Measurements from ENCODE around the gene HYDIN.

HYDIN gene

GRCh38 chr16:70804734-70805169, 425.8 kb downstream of the HYDIN start:
- no peak for TF ChIP-seq POLR2AphosphoS5 (IDR thresholded peaks at IDR 0.05; ENCODE audit: low read depth, low read length)
- TF ChIP-seq REST (IDR thresholded peaks at IDR 0.05; ENCODE audit: insufficient read depth in 1 of 2, low read depth in 2 of 2, low read length in 2 of 2), result no peak
- no peak for TF ChIP-seq SIN3A (IDR thresholded peaks at IDR 0.05; ENCODE audit: borderline replicate concordance, insufficient read depth, low read length)
- TF ChIP-seq FOXP2 (optimal IDR thresholded peaks at IDR 0.05; ENCODE audit: borderline replicate concordance, extremely low read depth, extremely low read length, insufficient read depth), result no peak
- no peak for TF ChIP-seq TAF1 (IDR thresholded peaks at IDR 0.05; ENCODE audit: borderline replicate concordance, insufficient read depth, low read length)

GRCh38 chr16:70804153-70804733, 426.3 kb downstream of the HYDIN start:
- TF ChIP-seq SIN3A (IDR thresholded peaks at IDR 0.05; ENCODE audit: borderline replicate concordance, insufficient read depth, low read length) (no peak), POLR2AphosphoS5 (IDR thresholded peaks at IDR 0.05; ENCODE audit: low read depth, low read length) (no peak), FOXP2 (optimal IDR thresholded peaks at IDR 0.05; ENCODE audit: borderline replicate concordance, extremely low read depth, extremely low read length, insufficient read depth) (no peak), REST (IDR thresholded peaks at IDR 0.05; ENCODE audit: insufficient read depth in 1 of 2, low read depth in 2 of 2, low read length in 2 of 2) (no peak), TAF1 (IDR thresholded peaks at IDR 0.05; ENCODE audit: borderline replicate concordance, insufficient read depth, low read length) (no peak)

GRCh38 chr16:70803319-70803718, 427.2 kb downstream of the HYDIN start:
- TF ChIP-seq TAF1 (IDR thresholded peaks at IDR 0.05; ENCODE audit: borderline replicate concordance, insufficient read depth, low read length), result no peak
- TF ChIP-seq REST (IDR thresholded peaks at IDR 0.05; ENCODE audit: insufficient read depth in 1 of 2, low read depth in 2 of 2, low read length in 2 of 2), result no peak
- TF ChIP-seq POLR2AphosphoS5 (IDR thresholded peaks at IDR 0.05; ENCODE audit: low read depth, low read length), result no peak
- no peak for TF ChIP-seq FOXP2 (optimal IDR thresholded peaks at IDR 0.05; ENCODE audit: borderline replicate concordance, extremely low read depth, extremely low read length, insufficient read depth)
- no peak for TF ChIP-seq SIN3A (IDR thresholded peaks at IDR 0.05; ENCODE audit: borderline replicate concordance, insufficient read depth, low read length)

- TF ChIP-seq SIN3A (IDR thresholded peaks at IDR 0.05; ENCODE audit: borderline replicate concordance, insufficient read depth, low read length) (no peak), REST (IDR thresholded peaks at IDR 0.05; ENCODE audit: insufficient read depth in 1 of 2, low read depth in 2 of 2, low read length in 2 of 2) (no peak), FOXP2 (optimal IDR thresholded peaks at IDR 0.05; ENCODE audit: borderline replicate concordance, extremely low read depth, extremely low read length, insufficient read depth) (no peak), POLR2AphosphoS5 (IDR thresholded peaks at IDR 0.05; ENCODE audit: low read depth, low read length) (no peak)
Observed at GRCh38 chr16:70801611-70802010, 428.9 kb downstream of the HYDIN start.
